H54 (cell line): ENCODE measurements around the gene ABTB2.

Source experiments
- DNase-seq: peaks from one replicate; pipeline ENCODE4 v3.0.0; 2011; ENCODE audit warnings: low spot score, mixed read lengths; ENCODE audit not compliant: insufficient read length
- FAIRE-seq: peaks from 3 replicates; lab custom pipeline; 2011; peaks lifted over from hg19 to GRCh38; lab: Jason Lieb, UNC
- POLR2A ChIP-seq: IDR thresholded peaks from 2 replicates; pipeline ENCODE4 v1.6.1; 2011; ENCODE audit warnings: low read depth, mild to moderate bottlenecking, low read length

Gene ABTB2

GRCh38 chr11:34309965-34310364 is 47.8 kb downstream of the ABTB2 start:
- FAIRE-seq (no peak), DNase-seq (no peak)
- TF ChIP-seq POLR2A, result no peak

- FAIRE-seq, result no peak
- no peak for DNase-seq
- no peak for TF ChIP-seq POLR2A
These were observed 48.8 kb downstream of the ABTB2 start for GRCh38 chr11:34308913-34309585.

GRCh38 chr11:34308049-34308912 is 49.5 kb downstream of the ABTB2 start:
- FAIRE-seq (no peak), DNase-seq (no peak)
- TF ChIP-seq POLR2A, result no peak

GRCh38 chr11:34305780-34306179 is 52.0 kb downstream of the ABTB2 start:
- FAIRE-seq, result no peak
- DNase-seq, result no peak
- no peak for TF ChIP-seq POLR2A

GRCh38 chr11:34305193-34305592 is 52.6 kb downstream of the ABTB2 start:
- no peak for TF ChIP-seq POLR2A
- FAIRE-seq (no peak), DNase-seq (no peak)

GRCh38 chr11:34303028-34303570 is 54.7 kb downstream of the ABTB2 start:
- no peak for FAIRE-seq
- no peak for DNase-seq
- no peak for TF ChIP-seq POLR2A

GRCh38 chr11:34302046-34302921 is 55.5 kb downstream of the ABTB2 start:
- DNase-seq (peak; percentile 79), FAIRE-seq (peak; percentile 96)
- no peak for TF ChIP-seq POLR2A

GRCh38 chr11:34300926-34301295 is 56.9 kb downstream of the ABTB2 start:
- DNase-seq, result no peak
- TF ChIP-seq POLR2A, result no peak
- FAIRE-seq, result no peak

GRCh38 chr11:34300026-34300925 is 57.5 kb downstream of the ABTB2 start:
- DNase-seq (no peak), FAIRE-seq (no peak)
- TF ChIP-seq POLR2A, result no peak

GRCh38 chr11:34299284-34299972 is 58.4 kb downstream of the ABTB2 start:
- TF ChIP-seq POLR2A, result no peak
- no peak for FAIRE-seq
- no peak for DNase-seq

- DNase-seq (no peak), FAIRE-seq (no peak)
- no peak for TF ChIP-seq POLR2A
These were observed 58.9 kb downstream of the ABTB2 start for GRCh38 chr11:34298871-34299270.

- TF ChIP-seq POLR2A, result no peak
- FAIRE-seq (no peak), DNase-seq (no peak)
These were observed 61.4 kb downstream of the ABTB2 start for GRCh38 chr11:34296412-34296811.
